Measurements from ENCODE around the gene PTPRD.

DNA sequence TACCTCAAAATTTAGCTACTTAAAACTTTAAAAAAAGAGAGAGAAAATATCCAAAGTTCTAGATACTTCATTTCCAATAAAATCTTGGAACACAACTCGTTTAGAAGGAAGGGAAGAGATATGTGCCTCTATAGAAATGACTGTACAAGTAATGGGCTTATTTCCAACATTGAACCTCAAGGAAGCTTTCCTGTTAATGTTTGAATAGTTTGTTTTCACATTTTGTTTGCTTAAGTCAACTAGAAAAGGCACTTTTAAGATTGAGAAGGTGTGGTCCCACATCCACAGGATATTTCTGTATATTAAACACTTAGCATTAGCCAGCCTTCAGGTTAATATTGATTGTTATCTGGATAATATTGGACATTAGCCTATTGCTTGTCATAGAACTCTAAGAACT is 384.7 kb downstream of the PTPRD start:
- TF ChIP-seq, protein P1, sequence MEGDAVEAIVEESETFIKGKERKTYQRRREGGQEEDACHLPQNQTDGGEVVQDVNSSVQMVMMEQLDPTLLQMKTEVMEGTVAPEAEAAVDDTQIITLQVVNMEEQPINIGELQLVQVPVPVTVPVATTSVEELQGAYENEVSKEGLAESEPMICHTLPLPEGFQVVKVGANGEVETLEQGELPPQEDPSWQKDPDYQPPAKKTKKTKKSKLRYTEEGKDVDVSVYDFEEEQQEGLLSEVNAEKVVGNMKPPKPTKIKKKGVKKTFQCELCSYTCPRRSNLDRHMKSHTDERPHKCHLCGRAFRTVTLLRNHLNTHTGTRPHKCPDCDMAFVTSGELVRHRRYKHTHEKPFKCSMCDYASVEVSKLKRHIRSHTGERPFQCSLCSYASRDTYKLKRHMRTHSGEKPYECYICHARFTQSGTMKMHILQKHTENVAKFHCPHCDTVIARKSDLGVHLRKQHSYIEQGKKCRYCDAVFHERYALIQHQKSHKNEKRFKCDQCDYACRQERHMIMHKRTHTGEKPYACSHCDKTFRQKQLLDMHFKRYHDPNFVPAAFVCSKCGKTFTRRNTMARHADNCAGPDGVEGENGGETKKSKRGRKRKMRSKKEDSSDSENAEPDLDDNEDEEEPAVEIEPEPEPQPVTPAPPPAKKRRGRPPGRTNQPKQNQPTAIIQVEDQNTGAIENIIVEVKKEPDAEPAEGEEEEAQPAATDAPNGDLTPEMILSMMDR (IDR thresholded peaks at IDR 0.05 in 4 of 5, conservative IDR thresholded peaks at IDR 0.05 in 1 of 5): no peak
- TF ChIP-seq POLR2A (IDR thresholded peaks at IDR 0.05): no peak
